HG03108 (cell line): ENCODE results near the gene PCSK1N.
"Not testable (repeated sequence)": the region's sequence is repeated elsewhere in the genome, so short reads cannot be mapped to it uniquely, and the experiment has no call there.

Experiments used
- ATAC-seq: cut with Tn5 transposase; IDR thresholded peaks from one replicate; pipeline ENCODE4 v1.9.1; 2021; ENCODE audit warnings: moderate library complexity; ENCODE audit not compliant: unreplicated experiment

PCSK1N gene

GRCh38 chrX:48824066-48824465 lies 11.3 kb downstream of the PCSK1N start:
- no peak for ATAC-seq

- ATAC-seq, result no peak
These were observed 12.4 kb downstream of the PCSK1N start for GRCh38 chrX:48823053-48823452.

GRCh38 chrX:48819394-48819793 lies 16.0 kb downstream of the PCSK1N start:
- ATAC-seq, result not testable (repeated sequence)

DNA sequence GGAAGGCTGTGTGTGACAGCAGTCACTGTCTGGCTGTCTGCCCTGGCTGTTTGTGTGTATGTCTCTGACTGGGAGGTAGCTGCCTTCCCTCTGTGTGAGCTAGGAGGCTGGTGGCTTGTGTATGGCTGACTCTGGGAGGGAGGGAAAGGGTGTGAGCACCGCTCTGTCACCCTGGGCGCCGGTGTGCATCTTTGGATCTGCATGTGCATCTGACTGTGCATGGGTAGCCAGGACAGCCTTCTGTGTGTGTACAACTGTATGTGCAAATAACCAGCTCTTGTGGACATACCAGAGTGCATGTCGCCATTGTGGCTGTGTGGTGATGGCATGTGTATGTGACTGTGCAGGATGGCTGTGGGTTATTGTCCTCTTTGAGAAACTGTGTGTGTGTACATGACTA lies 16.5 kb downstream of the PCSK1N start:
- no peak for ATAC-seq

DNA sequence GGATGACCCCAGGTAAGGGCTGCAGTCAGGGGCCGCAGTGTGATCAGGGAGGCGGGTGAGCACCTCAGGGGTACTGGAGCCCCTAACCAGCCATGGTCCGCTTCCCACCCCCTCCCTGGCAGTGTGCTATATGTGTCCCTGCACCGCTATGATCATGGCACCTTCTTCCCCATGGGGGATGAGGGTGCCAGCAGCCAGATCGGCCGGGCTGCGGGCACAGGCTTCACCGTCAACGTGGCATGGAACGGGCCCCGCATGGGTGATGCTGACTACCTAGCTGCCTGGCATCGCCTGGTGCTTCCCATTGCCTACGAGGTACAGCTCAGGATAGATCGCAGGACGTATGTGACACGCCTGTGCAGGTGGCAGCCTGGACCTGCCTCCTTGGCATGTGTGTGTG lies 17.3 kb downstream of the PCSK1N start:
- ATAC-seq, result no peak

GRCh38 chrX:48816014-48816810 lies 19.2 kb downstream of the PCSK1N start:
- ATAC-seq, result no peak

DNA sequence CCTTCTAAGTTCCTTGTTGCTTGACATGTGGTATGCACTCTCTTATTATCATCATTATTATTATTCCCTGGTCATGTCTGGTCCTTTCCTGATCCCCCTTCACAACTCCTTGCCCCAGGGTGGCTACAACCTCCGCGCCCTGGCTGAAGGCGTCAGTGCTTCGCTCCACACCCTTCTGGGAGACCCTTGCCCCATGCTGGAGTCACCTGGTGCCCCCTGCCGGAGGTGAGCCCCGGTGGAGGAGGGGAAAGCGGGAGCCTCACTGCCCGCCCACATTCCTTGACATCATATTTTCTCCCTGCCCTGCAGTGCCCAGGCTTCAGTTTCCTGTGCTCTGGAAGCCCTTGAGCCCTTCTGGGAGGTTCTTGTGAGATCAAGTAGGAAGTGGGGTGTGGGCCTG lies 20.1 kb downstream of the PCSK1N start:
- ATAC-seq, result no peak

DNA sequence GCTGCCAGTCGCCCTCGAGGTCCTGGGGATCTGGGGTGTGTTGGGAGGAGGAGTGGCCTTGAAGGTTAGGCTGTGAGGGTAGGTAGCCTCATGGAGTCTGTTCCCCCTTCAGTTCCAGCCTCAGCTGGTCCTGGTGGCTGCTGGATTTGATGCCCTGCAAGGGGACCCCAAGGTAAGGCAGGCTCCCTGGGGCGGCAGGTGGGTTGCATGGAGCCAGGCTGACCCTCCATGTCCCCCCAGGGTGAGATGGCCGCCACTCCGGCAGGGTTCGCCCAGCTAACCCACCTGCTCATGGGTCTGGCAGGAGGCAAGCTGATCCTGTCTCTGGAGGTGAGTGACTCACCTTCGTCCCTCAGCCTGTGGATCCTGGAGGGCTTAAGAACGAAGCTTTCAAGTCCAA lies 20.7 kb downstream of the PCSK1N start:
- ATAC-seq, result no peak

DNA sequence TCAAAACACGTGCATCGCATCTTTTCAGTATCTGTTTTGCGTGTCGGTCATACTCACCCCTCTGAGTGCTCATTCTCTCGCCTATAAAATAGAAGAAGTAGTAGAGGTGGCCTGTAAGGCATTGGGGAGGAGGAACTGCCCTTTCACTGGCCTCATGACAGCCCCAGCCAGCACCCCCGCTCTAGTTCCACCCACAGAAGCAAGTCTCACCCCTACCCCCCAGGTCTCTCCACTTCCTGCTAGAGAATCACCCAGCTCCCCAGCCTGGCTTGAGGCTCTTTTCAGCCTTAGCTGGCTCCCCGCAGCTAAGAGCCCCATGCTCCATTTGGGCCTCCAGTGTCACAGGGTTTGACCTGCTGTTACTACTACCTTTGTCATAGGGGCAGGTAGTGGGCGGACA lies 21.8 kb downstream of the PCSK1N start:
- no peak for ATAC-seq

GRCh38 chrX:48806081-48806480 lies 29.3 kb downstream of the PCSK1N start:
- ATAC-seq, result no peak

DNA sequence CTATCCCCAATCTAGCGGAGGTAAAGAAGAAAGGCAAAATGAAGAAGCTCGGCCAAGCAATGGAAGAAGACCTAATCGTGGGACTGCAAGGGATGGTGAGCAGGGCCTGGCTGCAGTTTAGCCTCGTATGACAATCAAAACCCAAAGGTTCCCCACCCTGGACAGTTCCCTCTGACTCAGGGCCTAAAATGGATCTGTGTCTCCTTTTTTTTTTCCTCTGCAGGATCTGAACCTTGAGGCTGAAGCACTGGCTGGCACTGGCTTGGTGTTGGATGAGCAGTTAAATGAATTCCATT lies 32.6 kb downstream of the PCSK1N start:
- ATAC-seq, result no peak

DNA sequence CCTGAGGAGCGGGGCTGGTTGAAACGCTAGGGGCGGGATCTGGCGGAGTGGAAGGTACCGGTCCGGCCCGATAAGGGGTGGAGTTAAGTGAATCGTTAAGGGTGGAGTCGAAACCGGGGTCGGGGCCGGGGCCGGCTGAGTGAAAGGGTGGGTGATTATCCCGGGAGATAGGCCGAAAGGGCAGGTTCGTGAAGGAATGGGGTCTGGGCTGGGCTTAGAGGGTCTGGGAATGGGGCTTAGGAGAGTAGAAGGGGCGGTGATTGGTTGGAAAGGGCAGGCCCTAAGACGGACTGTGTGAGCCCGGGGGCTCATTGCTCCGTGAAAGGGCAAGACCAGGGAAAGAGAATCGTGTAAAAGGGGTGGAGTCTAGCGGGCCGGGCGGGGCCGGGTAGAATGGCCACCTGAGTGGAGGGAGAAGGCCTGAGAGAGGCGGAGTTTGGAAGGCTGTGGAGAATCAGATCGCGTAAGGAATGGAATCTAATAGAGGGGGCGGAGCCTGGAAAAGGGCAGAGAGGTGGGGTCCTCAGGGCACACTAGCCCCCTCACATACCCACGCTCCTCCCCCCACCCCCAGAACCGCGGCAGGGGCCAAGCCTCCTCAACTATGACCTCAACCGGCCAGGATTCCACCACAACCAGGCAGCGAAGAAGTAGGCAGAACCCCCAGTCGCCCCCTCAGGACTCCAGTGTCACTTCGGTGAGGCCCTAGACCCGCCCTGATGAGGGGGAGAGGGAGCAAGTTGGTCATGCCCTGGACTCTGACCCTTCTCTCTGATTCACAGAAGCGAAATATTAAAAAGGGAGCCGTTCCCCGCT lies 33.1 kb downstream of the PCSK1N start:
- ATAC-seq, result peak; percentile 31

GRCh38 chrX:48801280-48802088 lies 33.9 kb downstream of the PCSK1N start, which contains the start of gene HDAC6:
HDAC6 (plus strand) TSS chrX:48802067; CDS start chrX:48802693, 626 bp downstream.
- peak; percentile 84 for ATAC-seq

DNA sequence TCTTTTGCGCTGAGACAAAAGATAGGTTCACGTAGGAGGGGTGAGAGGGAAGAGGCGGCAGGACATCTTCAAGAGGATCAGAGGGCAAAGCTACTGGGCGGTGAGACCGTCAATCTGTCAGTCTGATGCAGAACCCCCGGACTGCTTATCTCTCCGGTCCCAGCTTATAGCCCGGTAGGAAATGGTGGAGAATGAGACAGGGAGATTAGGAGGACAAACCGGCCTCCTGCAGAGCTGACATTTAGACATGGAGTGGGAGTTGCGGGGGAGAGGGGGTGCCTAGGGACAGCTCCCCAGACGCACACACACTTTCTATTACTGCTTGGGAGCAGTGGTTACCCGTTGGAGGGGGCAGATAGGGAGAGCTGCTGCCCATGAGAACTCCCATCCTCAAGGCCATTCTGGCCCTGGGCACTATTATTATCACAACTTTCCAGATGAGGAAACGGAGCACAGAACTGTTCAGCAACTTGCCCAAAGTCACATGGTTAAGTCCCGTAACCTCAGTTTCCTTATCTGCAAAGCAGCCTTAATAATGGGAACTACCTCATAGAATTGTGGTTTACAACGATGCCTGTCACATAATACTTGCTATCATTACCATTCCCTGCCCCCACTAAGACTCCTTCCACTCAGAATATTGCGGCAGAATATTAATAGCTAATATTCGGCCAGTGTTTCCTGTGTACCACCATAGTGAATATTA lies 34.7 kb downstream of the PCSK1N start:
- no peak for ATAC-seq

- no peak for ATAC-seq
These were observed 37.1 kb downstream of the PCSK1N start for GRCh38 chrX:48798318-48798717.

- ATAC-seq, result no peak
These were observed 40.4 kb downstream of the PCSK1N start for GRCh38 chrX:48794911-48795515.

DNA sequence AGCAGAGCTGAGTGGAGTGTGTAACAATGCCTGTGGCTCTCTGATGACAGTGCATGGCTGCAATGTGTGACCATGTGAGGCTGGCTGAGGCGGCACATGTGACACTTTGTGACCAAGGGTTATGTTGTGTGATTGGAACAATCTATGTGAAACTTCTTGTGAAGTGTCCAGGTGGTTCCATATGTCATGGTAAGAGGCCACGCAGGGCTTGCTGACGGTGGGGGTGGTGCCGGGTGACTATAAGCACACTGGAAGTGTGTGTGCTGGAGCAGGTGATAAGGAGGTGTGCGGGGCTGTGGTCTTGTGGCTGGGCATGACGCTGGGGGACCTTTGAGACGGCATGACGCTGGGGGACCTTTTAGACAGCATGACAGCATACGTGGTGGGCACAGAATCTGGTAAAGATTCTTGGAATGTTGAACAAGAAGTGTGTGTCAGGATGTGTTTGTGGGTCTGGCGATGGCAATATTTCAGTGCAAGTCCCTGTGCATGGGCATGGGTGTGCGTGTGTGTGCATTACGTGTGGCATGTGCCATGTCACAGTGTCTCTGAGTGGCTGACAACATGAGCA lies 41.0 kb downstream of the PCSK1N start:
- no peak for ATAC-seq

- ATAC-seq, result no peak
These were observed 41.5 kb downstream of the PCSK1N start for GRCh38 chrX:48793935-48794334.

- ATAC-seq, result no peak
These were observed 43.2 kb downstream of the PCSK1N start for GRCh38 chrX:48792219-48792618.
